T-helper 2 cell treated with Interferon-gamma antibody and Interleukin-4, amounts not matched to agents 5 μg/mL and 100 μg/mL, for 36 hours (primary cell): ENCODE measurements around the gene KIF12.
"Not testable (repeated sequence)": the region's sequence is repeated elsewhere in the genome, so short reads cannot be mapped to it uniquely, and the experiment has no call there.

ENCODE experiments used
- DNase-seq: peaks from one replicate; pipeline ENCODE4 v3.0.0; 2021; ENCODE audit warnings: low spot score
- H3K27ac Mint-ChIP-seq: one replicate; pipeline ENCODE4 v1.8.0; 2021; ENCODE audit warnings: mild to moderate bottlenecking, mixed read lengths
- H3K27me3 Mint-ChIP-seq: one replicate; pipeline ENCODE4 v1.8.0; 2021; ENCODE audit warnings: low read depth, mixed read lengths
- H3K36me3 Mint-ChIP-seq: one replicate; pipeline ENCODE4 v1.8.0; 2021; ENCODE audit warnings: low read depth, mixed read lengths
- H3K4me1 Mint-ChIP-seq: one replicate; pipeline ENCODE4 v1.8.0; 2021; ENCODE audit warnings: low read depth, mixed read lengths
- H3K4me3 Mint-ChIP-seq: one replicate; pipeline ENCODE4 v1.8.0; 2022; ENCODE audit warnings: mild to moderate bottlenecking, moderate library complexity, mixed read lengths
- H3K9me3 Mint-ChIP-seq: one replicate; pipeline ENCODE4 v1.8.0; 2021; ENCODE audit warnings: mixed read lengths

KIF12 gene

DNA sequence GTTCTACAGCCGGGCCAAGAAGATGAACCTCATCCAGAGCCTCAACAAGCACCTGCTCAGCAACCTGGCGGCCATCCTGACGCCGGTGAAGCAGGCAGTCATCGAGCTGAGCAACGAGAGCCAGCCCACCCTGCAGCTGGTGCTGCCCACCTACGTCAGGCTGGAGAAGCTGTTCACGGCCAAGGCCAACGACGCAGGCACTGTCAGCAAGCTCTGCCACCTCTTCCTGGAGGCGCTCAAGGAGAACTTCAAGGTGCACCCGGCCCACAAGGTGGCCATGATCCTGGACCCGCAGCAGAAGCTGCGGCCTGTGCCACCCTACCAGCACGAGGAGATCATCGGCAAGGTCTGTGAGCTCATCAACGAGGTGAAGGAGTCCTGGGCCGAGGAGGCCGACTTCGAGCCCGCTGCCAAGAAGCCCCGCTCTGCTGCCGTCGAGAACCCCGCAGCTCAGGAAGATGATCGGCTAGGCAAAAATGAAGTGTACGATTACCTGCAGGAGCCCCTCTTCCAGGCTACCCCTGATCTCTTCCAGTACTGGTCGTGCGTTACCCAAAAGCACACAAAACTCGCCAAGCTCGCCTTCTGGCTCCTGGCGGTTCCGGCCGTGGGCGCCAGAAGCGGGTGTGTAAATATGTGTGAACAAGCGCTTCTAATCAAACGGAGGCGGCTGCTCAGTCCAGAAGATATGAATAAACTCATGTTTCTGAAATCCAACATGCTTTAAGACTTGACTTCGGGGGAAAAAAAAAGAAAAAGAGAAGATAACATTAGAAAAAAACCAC lies 49.5 kb downstream of the KIF12 start:
- Mint-ChIP-seq H3K4me1 (no peaks in the 10 kb centered on the region), H3K27me3 (peaks cover 2% of the 10 kb centered on the region), H3K9me3 (no peaks in the 10 kb centered on the region), H3K36me3 (no peaks in the 10 kb centered on the region), H3K4me3 (no peak overlapping the region), H3K27ac (no peak overlapping the region)
- no peak for DNase-seq

DNA sequence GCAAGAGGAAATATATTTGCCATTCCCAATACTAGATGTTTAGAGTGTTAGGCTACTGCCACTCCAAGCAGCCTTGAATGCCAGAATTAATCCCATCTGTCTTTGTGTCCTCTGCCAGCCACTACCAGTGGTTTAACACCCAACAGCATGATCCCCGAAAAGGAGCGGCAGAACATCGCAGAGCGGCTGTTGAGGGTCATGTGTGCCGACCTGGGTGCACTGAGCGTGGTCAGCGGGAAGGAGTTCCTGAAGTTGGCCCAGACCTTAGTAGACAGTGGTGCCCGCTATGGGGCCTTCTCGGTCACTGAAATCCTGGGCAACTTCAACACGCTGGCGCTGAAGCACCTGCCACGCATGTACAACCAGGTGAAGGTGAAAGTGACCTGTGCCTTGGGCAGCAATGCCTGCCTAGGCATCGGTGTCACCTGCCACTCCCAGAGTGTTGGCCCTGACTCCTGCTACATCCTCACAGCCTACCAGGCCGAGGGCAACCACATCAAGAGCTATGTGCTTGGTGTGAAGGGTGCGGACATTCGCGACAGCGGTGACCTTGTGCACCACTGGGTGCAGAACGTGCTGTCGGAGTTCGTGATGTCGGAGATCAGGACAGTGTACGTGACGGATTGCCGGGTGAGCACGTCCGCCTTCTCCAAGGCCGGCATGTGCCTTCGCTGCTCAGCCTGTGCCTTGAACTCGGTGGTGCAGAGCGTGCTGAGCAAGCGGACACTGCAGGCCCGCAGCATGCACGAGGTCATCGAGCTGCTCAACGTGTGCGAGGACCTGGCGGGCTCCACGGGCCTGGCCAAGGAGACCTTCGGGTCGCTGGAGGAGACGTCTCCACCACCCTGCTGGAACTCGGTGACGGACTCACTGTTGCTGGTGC lies 50.3 kb downstream of the KIF12 start:
- no peak for DNase-seq
- Mint-ChIP-seq H3K27me3 (peaks cover 2% of the 10 kb centered on the region), H3K9me3 (no peaks in the 10 kb centered on the region), H3K36me3 (no peaks in the 10 kb centered on the region), H3K4me1 (no peaks in the 10 kb centered on the region), H3K27ac (no peak overlapping the region), H3K4me3 (no peak overlapping the region)

DNA sequence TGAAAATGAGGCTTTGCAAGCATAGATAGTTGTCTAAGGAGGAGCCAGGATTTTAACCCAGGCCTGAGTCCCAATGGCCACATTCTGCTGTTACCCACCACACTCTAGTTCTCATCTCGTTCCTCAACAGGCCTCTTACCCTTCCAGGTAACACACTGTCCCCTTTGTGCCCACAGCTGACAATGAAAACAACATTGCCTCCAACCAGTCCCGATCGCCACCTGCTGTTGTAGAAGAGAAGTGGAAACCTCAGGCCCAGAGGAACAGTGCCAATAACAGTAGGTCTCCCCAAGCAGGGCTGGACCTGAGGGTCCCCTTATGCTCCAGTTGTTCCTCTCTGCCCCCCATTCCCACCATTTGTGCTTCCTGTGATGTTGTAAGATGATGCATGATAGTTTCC lies 51.4 kb downstream of the KIF12 start:
- H3K4me3 Mint-ChIP-seq, result no peak overlapping the region

DNA sequence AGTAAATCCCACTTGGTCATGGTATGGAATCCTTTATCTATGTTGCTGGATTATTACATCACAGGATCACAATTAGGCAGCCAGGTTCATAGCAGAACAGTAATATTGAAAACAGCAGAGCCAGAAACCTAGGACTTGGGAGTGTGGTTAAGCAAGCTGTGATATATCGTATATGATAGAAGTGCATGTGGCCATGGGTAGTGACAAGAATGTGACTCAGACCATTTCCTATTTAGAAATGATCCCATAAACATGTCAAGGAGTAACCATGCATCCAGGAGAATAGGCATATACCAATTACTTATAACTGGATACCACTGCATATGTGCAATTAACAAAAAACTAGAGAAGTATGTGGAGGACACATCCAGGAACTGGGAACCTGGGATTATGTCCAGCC lies 52.2 kb downstream of the KIF12 start:
- no peaks in the 10 kb centered on the region for H3K9me3 Mint-ChIP-seq
- H3K27ac Mint-ChIP-seq, result no peak overlapping the region
- no peak overlapping the region for H3K4me3 Mint-ChIP-seq
- peaks cover 2% of the 10 kb centered on the region for H3K27me3 Mint-ChIP-seq
- DNase-seq, result no peak
- H3K36me3 Mint-ChIP-seq, result no peaks in the 10 kb centered on the region
- no peaks in the 10 kb centered on the region for H3K4me1 Mint-ChIP-seq

More for the DNA sequence above, 51.4 kb downstream of the KIF12 start:
- H3K36me3 Mint-ChIP-seq, result no peaks in the 10 kb centered on the region
- H3K27me3 Mint-ChIP-seq, result peaks cover 2% of the 10 kb centered on the region
- no peak overlapping the region for H3K27ac Mint-ChIP-seq
- H3K9me3 Mint-ChIP-seq, result no peaks in the 10 kb centered on the region
- H3K4me1 Mint-ChIP-seq, result no peaks in the 10 kb centered on the region
- no peak for DNase-seq

DNA sequence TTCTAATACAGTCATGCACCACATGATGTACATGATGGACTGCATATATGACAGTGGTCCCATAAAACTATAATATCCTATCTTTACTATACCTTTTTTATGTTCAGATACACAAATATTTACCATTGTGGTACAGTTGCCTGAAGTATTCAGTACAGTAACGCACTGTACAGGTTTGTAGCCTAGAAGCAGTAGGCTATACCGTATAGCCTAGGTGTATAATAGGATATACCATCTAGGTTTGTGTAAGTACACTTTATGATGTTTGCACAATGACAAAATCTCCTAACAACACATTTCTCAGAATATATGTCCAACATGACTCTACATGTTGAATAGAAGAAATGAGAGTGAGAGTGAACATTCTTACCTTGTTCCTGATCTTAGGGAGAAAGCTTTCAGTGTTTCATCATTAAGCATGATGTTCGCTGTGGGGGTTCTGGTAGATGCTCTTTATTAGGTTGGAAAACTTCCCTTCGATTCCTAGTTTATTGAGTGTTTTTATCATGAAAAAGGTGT lies 52.8 kb downstream of the KIF12 start:
- H3K4me3 Mint-ChIP-seq, result no peak overlapping the region
- peaks cover 2% of the 10 kb centered on the region for H3K27me3 Mint-ChIP-seq
- no peak overlapping the region for H3K27ac Mint-ChIP-seq
- DNase-seq, result no peak
- H3K4me1 Mint-ChIP-seq, result no peaks in the 10 kb centered on the region
- H3K36me3 Mint-ChIP-seq, result no peaks in the 10 kb centered on the region
- no peaks in the 10 kb centered on the region for H3K9me3 Mint-ChIP-seq

DNA sequence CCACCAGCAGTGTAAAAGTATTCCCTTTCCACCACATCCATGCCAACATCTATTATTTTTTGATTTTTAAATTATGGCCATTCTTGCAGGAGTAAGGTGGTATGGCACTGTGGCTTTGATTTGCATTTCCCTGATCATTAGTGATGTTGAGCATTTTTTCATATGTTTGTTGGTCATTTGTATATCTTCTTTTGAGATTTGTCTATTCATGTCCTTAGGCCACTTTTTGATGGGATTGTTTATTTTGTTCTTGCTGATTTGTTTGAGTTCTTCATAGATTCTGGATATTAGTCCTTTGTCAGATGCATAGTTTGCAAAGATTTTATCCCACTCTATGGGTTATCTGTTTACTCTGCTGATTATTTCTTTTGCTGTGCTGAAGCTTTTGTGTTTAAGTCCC lies 55.4 kb downstream of the KIF12 start:
- not testable (repeated sequence) for H3K27me3 Mint-ChIP-seq, H3K36me3 Mint-ChIP-seq, H3K9me3 Mint-ChIP-seq, DNase-seq, H3K4me3 Mint-ChIP-seq, H3K27ac Mint-ChIP-seq, H3K4me1 Mint-ChIP-seq
